ENCODE results near the gene PSIP1. TPM values are rescaled to one million over a fixed set of nuclear protein-coding genes. Genes with fewer than 3 reads are reported as not detected.

The PSIP1 gene
- total RNA-seq, 1 donor from 2014 or later: 402 TPM

GRCh38 chr9:15549611-15550010 lies 38.8 kb upstream of the PSIP1 start:
- Histone ChIP-seq H3F3A (ENCODE audit: low read depth) (peaks cover 32% of the 10 kb centered on the region), H4K20me1 (ENCODE audit: low read depth) (no peaks in the 10 kb centered on the region), H3K9ac (no peak overlapping the region), H2AFZ (replicated peaks) (no peak overlapping the region), H3K79me2 (ENCODE audit: low read depth) (no peaks in the 10 kb centered on the region), H3K4me3 (no peak overlapping the region), H3K9me3 (ENCODE audit: low read depth) (no peaks in the 10 kb centered on the region), H3K4me1 (peaks cover 9% of the 10 kb centered on the region), H3K36me3 (no peaks in the 10 kb centered on the region), H3K4me2 (no peak overlapping the region), H3K27me3 (peaks cover 6% of the 10 kb centered on the region), H3K27ac (no peak overlapping the region)
- Mint-ChIP-seq H3K27ac (no peak overlapping the region), H3K4me3 (peak overlapping the region; percentile 6), H3K9me3 (no peaks in the 10 kb centered on the region), H3K36me3 (no peaks in the 10 kb centered on the region), H3K27me3 (ENCODE audit: insufficient read depth, low read depth) (peaks cover 5% of the 10 kb centered on the region), H3K4me1 (peaks cover 4% of the 10 kb centered on the region)
- TF ChIP-seq EZH2 (IDR thresholded peaks at IDR 0.05): no peak
- TF ChIP-seq CTCF (IDR thresholded peaks at IDR 0.05): no peak
- TF ChIP-seq EZH2phosphoT487 (IDR thresholded peaks at IDR 0.05): no peak
- no peak for DNase-seq (ENCODE audit: low spot score)

GRCh38 chr9:15543047-15543813 lies 32.5 kb upstream of the PSIP1 start:
- Histone ChIP-seq H3K4me2 (no peak overlapping the region), H3K9ac (no peak overlapping the region), H3K27ac (no peak overlapping the region), H3K9me3 (ENCODE audit: low read depth) (no peaks in the 10 kb centered on the region), H3K27me3 (no peaks in the 10 kb centered on the region), H4K20me1 (ENCODE audit: low read depth) (no peaks in the 10 kb centered on the region), H2AFZ (replicated peaks) (no peak overlapping the region), H3K4me3 (no peak overlapping the region), H3K4me1 (no peaks in the 10 kb centered on the region), H3K36me3 (no peaks in the 10 kb centered on the region), H3K79me2 (ENCODE audit: low read depth) (no peaks in the 10 kb centered on the region), H3F3A (ENCODE audit: low read depth) (no peaks in the 10 kb centered on the region)
- peaks cover 4% of the 10 kb centered on the region for H3K27me3 Mint-ChIP-seq (ENCODE audit: insufficient read depth, low read depth)
- H3K27ac Mint-ChIP-seq: no peak overlapping the region
- no peak for DNase-seq (ENCODE audit: low spot score)
- no peak overlapping the region for H3K4me3 Mint-ChIP-seq
- TF ChIP-seq EZH2phosphoT487 (IDR thresholded peaks at IDR 0.05) (no peak), EZH2 (IDR thresholded peaks at IDR 0.05) (no peak), CTCF (IDR thresholded peaks at IDR 0.05) (no peak)
- no peaks in the 10 kb centered on the region for H3K4me1 Mint-ChIP-seq
- H3K9me3 Mint-ChIP-seq: peaks cover 5% of the 10 kb centered on the region
- no peaks in the 10 kb centered on the region for H3K36me3 Mint-ChIP-seq

DNA sequence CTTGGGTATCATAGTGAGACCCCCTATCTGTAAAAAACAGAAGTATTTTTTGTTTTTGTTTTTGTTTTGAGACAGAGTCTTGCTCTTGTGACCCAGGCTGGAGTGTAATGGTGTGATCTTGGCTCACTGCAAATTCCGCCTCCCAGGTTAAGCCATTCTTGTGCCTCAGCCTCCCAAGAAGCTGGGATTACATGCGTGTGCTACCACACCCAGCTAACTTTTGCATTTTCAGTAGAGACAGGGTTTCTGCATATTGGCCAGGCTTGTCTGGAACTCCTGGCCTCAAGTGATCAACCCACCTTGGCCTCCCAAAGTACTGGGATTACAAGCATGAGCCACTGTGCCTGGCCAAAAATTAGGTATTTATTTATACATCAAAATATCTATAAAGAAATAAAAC lies 31.9 kb upstream of the PSIP1 start:
- H3K4me2 ChIP-seq: no peak overlapping the region
- Mint-ChIP-seq H3K9me3 (peaks cover 8% of the 10 kb centered on the region), H3K4me3 (no peak overlapping the region), H3K36me3 (no peaks in the 10 kb centered on the region), H3K27me3 (ENCODE audit: insufficient read depth, low read depth) (peaks cover 4% of the 10 kb centered on the region), H3K27ac (no peak overlapping the region), H3K4me1 (no peaks in the 10 kb centered on the region)
- no peak overlapping the region for H3K9ac ChIP-seq
- TF ChIP-seq CTCF (IDR thresholded peaks at IDR 0.05) (no peak), EZH2phosphoT487 (IDR thresholded peaks at IDR 0.05) (no peak)
- no peaks in the 10 kb centered on the region for H3K4me1 ChIP-seq
- H3F3A ChIP-seq (ENCODE audit: low read depth): peaks cover 1% of the 10 kb centered on the region
- no peaks in the 10 kb centered on the region for H3K79me2 ChIP-seq (ENCODE audit: low read depth)
- H3K36me3 ChIP-seq: no peaks in the 10 kb centered on the region
- H3K27me3 ChIP-seq: no peaks in the 10 kb centered on the region
- H3K9me3 ChIP-seq (ENCODE audit: low read depth): no peaks in the 10 kb centered on the region
- no peaks in the 10 kb centered on the region for H4K20me1 ChIP-seq (ENCODE audit: low read depth)
- no peak overlapping the region for H3K4me3 ChIP-seq
- DNase-seq (ENCODE audit: low spot score): no peak
- no peak overlapping the region for H2AFZ ChIP-seq (replicated peaks)
- no peak overlapping the region for H3K27ac ChIP-seq
